MM.1S (cell line): ENCODE results near the gene RASSF10.

Experiments
- DNase-seq: peaks from one replicate; pipeline ENCODE4 v3.0.0-alpha.2; 2015
- H2AFZ ChIP-seq: fragments of 300-600 bp; sonication (generic); 2 replicates; pipeline ENCODE4 v1.6.0; 2016; ENCODE audit warnings: antibody characterized with exemption, low read length
- H3F3A ChIP-seq: fragments of 300-600 bp; sonication (generic); 2 replicates; pipeline ENCODE4 v1.6.1; 2016; ENCODE audit warnings: mild to moderate bottlenecking, antibody characterized with exemption, low read length, moderate library complexity, mixed read lengths; ENCODE audit not compliant: insufficient read depth
- H3K27ac ChIP-seq: fragments of 300-600 bp; sonication (generic); 2 replicates; pipeline ENCODE4 v1.5.1; 2016; ENCODE audit warnings: mild to moderate bottlenecking, low read length
- H3K27me3 ChIP-seq: fragments of 300-600 bp; sonication (generic); replicated peaks from 2 replicates; pipeline ENCODE4 v1.6.0; 2016; ENCODE audit warnings: low read length; ENCODE audit not compliant: insufficient read depth
- H3K36me3 ChIP-seq: fragments of 300-600 bp; sonication (generic); replicated peaks from 2 replicates; pipeline ENCODE4 v1.6.1; 2016; ENCODE audit warnings: mild to moderate bottlenecking, low read length, mixed read lengths; ENCODE audit not compliant: insufficient read depth
- H3K4me1 ChIP-seq: fragments of 300-600 bp; sonication (generic); 2 replicates; pipeline ENCODE4 v1.6.1; 2016; ENCODE audit warnings: low read length, mixed read lengths
- H3K4me2 ChIP-seq: fragments of 300-600 bp; sonication (generic); 2 replicates; pipeline ENCODE4 v1.6.0; 2016; ENCODE audit warnings: low read depth, low read length
- H3K4me3 ChIP-seq: fragments of 300-600 bp; sonication (generic); 2 replicates; pipeline ENCODE4 v1.5.1; 2016; ENCODE audit warnings: low read length, mixed read lengths
- H3K79me2 ChIP-seq: fragments of 300-600 bp; sonication (generic); 2 replicates; pipeline ENCODE4 v1.6.1; 2016; ENCODE audit warnings: mixed run types, low read length, mixed read lengths
- H3K9ac ChIP-seq: fragments of 300-600 bp; sonication (generic); 2 replicates; pipeline ENCODE4 v1.6.1; 2016; ENCODE audit warnings: low read length, mixed read lengths
- H3K9me2 ChIP-seq: fragments of 300-600 bp; sonication (generic); replicated peaks from 2 replicates; pipeline ENCODE4 v1.6.1; 2016; ENCODE audit warnings: mild to moderate bottlenecking, low read length, mixed read lengths; ENCODE audit not compliant: insufficient read depth
- H3K9me3 ChIP-seq: fragments of 300-600 bp; sonication (generic); replicated peaks from 2 replicates; pipeline ENCODE4 v1.6.1; 2016; ENCODE audit warnings: mild to moderate bottlenecking, low read length, mixed read lengths; ENCODE audit not compliant: insufficient read depth
- H4K20me1 ChIP-seq: fragments of 300-600 bp; sonication (generic); 2 replicates; pipeline ENCODE4 v1.6.1; 2016; ENCODE audit warnings: mild to moderate bottlenecking, low read length, moderate library complexity, mixed read lengths; ENCODE audit not compliant: insufficient read depth
- EZH2 ChIP-seq: fragments of 300-600 bp; sonication (generic); optimal IDR thresholded peaks from 2 replicates; pipeline ENCODE3; 2017; ENCODE audit warnings: low read depth, mild to moderate bottlenecking, antibody characterized with exemption, low read length, mixed read lengths
- EZH2phosphoT487 ChIP-seq: fragments of 300-600 bp; sonication (generic); IDR thresholded peaks from 2 replicates; pipeline ENCODE4 v1.6.1; 2018; ENCODE audit warnings: antibody characterized with exemption, low read length
- TF ChIP-seq, protein P1 (sequence below): fragments of 300-600 bp; sonication (generic); IDR thresholded peaks from 2 replicates; pipeline ENCODE4 v1.5.1; 2016; ENCODE audit warnings: antibody characterized with exemption, low read length, mixed read lengths

RASSF10 gene

GRCh38 chr11:13008625-13009475, at the start of gene RASSF10:
RASSF10 (plus strand) TSS chr11:13009316; CDS start chr11:13009577, 261 bp downstream.
- H3K4me2 ChIP-seq = peak within 1 kb of the TSS; percentile 47; the same call in 1 of the 2 replicates
- TF ChIP-seq EZH2phosphoT487 (no peak), EZH2 (no peak)
- TF ChIP-seq, protein P1, sequence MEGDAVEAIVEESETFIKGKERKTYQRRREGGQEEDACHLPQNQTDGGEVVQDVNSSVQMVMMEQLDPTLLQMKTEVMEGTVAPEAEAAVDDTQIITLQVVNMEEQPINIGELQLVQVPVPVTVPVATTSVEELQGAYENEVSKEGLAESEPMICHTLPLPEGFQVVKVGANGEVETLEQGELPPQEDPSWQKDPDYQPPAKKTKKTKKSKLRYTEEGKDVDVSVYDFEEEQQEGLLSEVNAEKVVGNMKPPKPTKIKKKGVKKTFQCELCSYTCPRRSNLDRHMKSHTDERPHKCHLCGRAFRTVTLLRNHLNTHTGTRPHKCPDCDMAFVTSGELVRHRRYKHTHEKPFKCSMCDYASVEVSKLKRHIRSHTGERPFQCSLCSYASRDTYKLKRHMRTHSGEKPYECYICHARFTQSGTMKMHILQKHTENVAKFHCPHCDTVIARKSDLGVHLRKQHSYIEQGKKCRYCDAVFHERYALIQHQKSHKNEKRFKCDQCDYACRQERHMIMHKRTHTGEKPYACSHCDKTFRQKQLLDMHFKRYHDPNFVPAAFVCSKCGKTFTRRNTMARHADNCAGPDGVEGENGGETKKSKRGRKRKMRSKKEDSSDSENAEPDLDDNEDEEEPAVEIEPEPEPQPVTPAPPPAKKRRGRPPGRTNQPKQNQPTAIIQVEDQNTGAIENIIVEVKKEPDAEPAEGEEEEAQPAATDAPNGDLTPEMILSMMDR = no peak
- no peaks in the 10 kb centered on the region for H3K36me3 ChIP-seq
- no peaks in the 10 kb centered on the region for H3F3A ChIP-seq
- H3K27me3 ChIP-seq = no peaks in the 10 kb centered on the region
- no peaks in the 10 kb centered on the region for H3K9me2 ChIP-seq
- H3K9me3 ChIP-seq = no peaks in the 10 kb centered on the region
- no peak within 1 kb of the TSS for H3K9ac ChIP-seq
- H3K27ac ChIP-seq = no peak within 1 kb of the TSS
- H3K79me2 ChIP-seq = no peaks in the 10 kb centered on the region
- H3K4me1 ChIP-seq = no peaks in the 10 kb centered on the region
- peak within 1 kb of the TSS; percentile 37; the same call in 1 of the 2 replicates for H3K4me3 ChIP-seq
- peak; percentile 68 for DNase-seq
- peak within 1 kb of the TSS; percentile 19; the same call in 1 of the 2 replicates for H2AFZ ChIP-seq
- H4K20me1 ChIP-seq = no peaks in the 10 kb centered on the region

- TF ChIP-seq, protein P1 = no peak
- TF ChIP-seq EZH2phosphoT487 (no peak), EZH2 (no peak)
- H3K9me3 ChIP-seq = no peaks in the 10 kb centered on the region
- H3K79me2 ChIP-seq = no peaks in the 10 kb centered on the region
- H3K27me3 ChIP-seq = no peaks in the 10 kb centered on the region
- no peaks in the 10 kb centered on the region for H4K20me1 ChIP-seq
- no peak for DNase-seq
- H3K27ac ChIP-seq = no peak overlapping the region
- H3K4me2 ChIP-seq = no peak overlapping the region
- no peaks in the 10 kb centered on the region for H3K9me2 ChIP-seq
- no peak overlapping the region for H2AFZ ChIP-seq
- no peaks in the 10 kb centered on the region for H3F3A ChIP-seq
- H3K36me3 ChIP-seq = no peaks in the 10 kb centered on the region
- no peaks in the 10 kb centered on the region for H3K4me1 ChIP-seq
- H3K4me3 ChIP-seq = no peak overlapping the region
- H3K9ac ChIP-seq = no peak overlapping the region
Measured at GRCh38 chr11:12961615-12962014, 47.5 kb upstream of the RASSF10 start.

GRCh38 chr11:12962306-12962705, 46.8 kb upstream of the RASSF10 start:
- no peak overlapping the region for H2AFZ ChIP-seq
- no peaks in the 10 kb centered on the region for H4K20me1 ChIP-seq
- TF ChIP-seq EZH2phosphoT487 (no peak), EZH2 (no peak)
- TF ChIP-seq, protein P1 = no peak
- no peak overlapping the region for H3K27ac ChIP-seq
- no peak overlapping the region for H3K9ac ChIP-seq
- DNase-seq = no peak
- H3K4me1 ChIP-seq = no peaks in the 10 kb centered on the region
- H3K4me2 ChIP-seq = no peak overlapping the region
- H3K36me3 ChIP-seq = no peaks in the 10 kb centered on the region
- H3K9me2 ChIP-seq = no peaks in the 10 kb centered on the region
- no peaks in the 10 kb centered on the region for H3F3A ChIP-seq
- H3K4me3 ChIP-seq = no peak overlapping the region
- no peaks in the 10 kb centered on the region for H3K27me3 ChIP-seq
- H3K9me3 ChIP-seq = no peaks in the 10 kb centered on the region
- no peaks in the 10 kb centered on the region for H3K79me2 ChIP-seq
